ENCODE results near the gene CEP85L. TPM values are rescaled to one million over a fixed set of nuclear protein-coding genes. Genes with fewer than 3 reads are reported as not detected.

CEP85L gene
- total and polyA plus RNA-seq, 10 of the 15 experiments (the other 5 are each of a cell fraction or from before 2014, with no cell fraction given) = 1.8 to 10.9 (median 7.1) TPM

GRCh38 chr6:118693562-118693961 is 42.2 kb upstream of the CEP85L start:
- no peak overlapping the region for H2AFZ ChIP-seq (ENCODE audit: control insufficient read depth, low read depth, low read length)
- H3K36me3 ChIP-seq (ENCODE audit: control insufficient read depth in 2 of 2, insufficient read depth in 2 of 2, low read length in 1 of 2) = no peaks in the 10 kb centered on the region
- FAIRE-seq (no peak), ATAC-seq (no peak), DNase-seq (ENCODE audit: low read depth, low spot score) (no peak)
- BruUV-seq (replicated peaks) = no TSS peak
- H3K9me3 ChIP-seq (replicated peaks; ENCODE audit: control insufficient read depth, insufficient read depth, low read length) = no peaks in the 10 kb centered on the region
- no peak overlapping the region for H3K4me2 ChIP-seq (ENCODE audit: control insufficient read depth, insufficient read depth)
- no peaks in the 10 kb centered on the region for H4K20me1 ChIP-seq (ENCODE audit: control insufficient read depth, insufficient read depth)
- SMC1A ChIA-PET (ENCODE audit: uncharacterized antibody, unreplicated experiment) = interaction anchor here (1.4 kb wide), 1 partner anchor 10 kb away, joined by 4 read pairs; no protein-coding TSS in a partner anchor
- H3K9ac ChIP-seq (ENCODE audit: control insufficient read depth, insufficient read depth, low read length) = no peak overlapping the region
- CTCF ChIA-PET = interaction anchor here (1.6 kb wide), 1 partner anchor 12 kb away, joined by 5 read pairs; no protein-coding TSS in a partner anchor
- intact Hi-C loops (cut with micrococcal nuclease; ENCODE audit: unreplicated experiment) = no loop called here
- no peaks in the 10 kb centered on the region for H3K79me2 ChIP-seq (ENCODE audit: control insufficient read depth, insufficient read depth, low read length)
- 100% methylated on average over 1 of the region's 1 CpG for WGBS (ENCODE audit: insufficient coverage, insufficient replicate concordance, low lambda C conversion rate, missing lambda C conversion rate)
- POLR2A ChIA-PET = no interaction called here
- no peaks in the 10 kb centered on the region for H3K4me1 ChIP-seq (ENCODE audit: control insufficient read depth, insufficient read depth, low read length)
- no peak overlapping the region for H3K4me3 ChIP-seq
- RAD21 ChIA-PET (ENCODE audit: unreplicated experiment) = no interaction called here
- H3K27me3 ChIP-seq (replicated peaks in 1 of 2; ENCODE audit: control insufficient read depth in 2 of 2, insufficient read depth in 2 of 2, low read length in 1 of 2) = no peaks in the 10 kb centered on the region
- no peak for TF ChIP-seq TAF1 (IDR thresholded peaks at IDR 0.05; ENCODE audit: borderline replicate concordance, low read depth, low read length)
- no peak for TF ChIP-seq POLR2AphosphoS2 (IDR thresholded peaks at IDR 0.05; ENCODE audit: low read depth, low read length)
- TF ChIP-seq FOXM1 (IDR thresholded peaks at IDR 0.05; ENCODE audit: low read depth, low read length) = no peak
- TF ChIP-seq MTA3 (IDR thresholded peaks at IDR 0.05; ENCODE audit: borderline replicate concordance, low read length) = no peak
- no peak for TF ChIP-seq PML (IDR thresholded peaks at IDR 0.05; ENCODE audit: low read length)
- no peak for TF ChIP-seq ZBTB4 (CRISPR knock-in tag; IDR thresholded peaks at IDR 0.05)
- no peak for TF ChIP-seq ZNF592 (IDR thresholded peaks at IDR 0.05)
- no peak for TF ChIP-seq RB1 (IDR thresholded peaks at IDR 0.05; ENCODE audit: borderline replicate concordance)
- TF ChIP-seq SMAD1 (IDR thresholded peaks at IDR 0.05; ENCODE audit: low read depth, partially characterized antibody) = no peak
- no peak for TF ChIP-seq ZBED1 (IDR thresholded peaks at IDR 0.05; ENCODE audit: borderline replicate concordance)
- TF ChIP-seq YBX1 (IDR thresholded peaks at IDR 0.05) = no peak
- no peak for TF ChIP-seq SP1 (IDR thresholded peaks at IDR 0.05; ENCODE audit: low read depth, low read length)
- TF ChIP-seq TARDBP (IDR thresholded peaks at IDR 0.05; ENCODE audit: borderline replicate concordance) = no peak
- TF ChIP-seq RBBP5 (conservative IDR thresholded peaks at IDR 0.05) = no peak
- TF ChIP-seq CHD4 (IDR thresholded peaks at IDR 0.05) = no peak
- in situ Hi-C loops (cut with MboI) = no loop called here
- no peak overlapping the region for H3K27ac ChIP-seq (ENCODE audit: control insufficient read depth, insufficient read depth)

Measured in GM12878 (cell line).